ENCODE measurements around the gene EPHA6. TPM values are rescaled to one million over a fixed set of nuclear protein-coding genes. Genes with fewer than 3 reads are reported as not detected.

The EPHA6 gene
- total and polyA plus RNA-seq, 10 of the 15 experiments (the other 5 are each of a cell fraction or from before 2014, with no cell fraction given), result not detected

GRCh38 chr3:97764407-97765238 lies 950.2 kb downstream of the EPHA6 start, which contains the start of gene ARL6 (continued):
- peak; percentile 64; the same call in 1 of the 2 replicates for TF ChIP-seq ZNF687 (IDR thresholded peaks at IDR 0.05)
- no peak for TF ChIP-seq ZNF274 (IDR thresholded peaks at IDR 0.05; ENCODE audit: insufficient read depth, insufficient read length)
- 0 out of 3 replicates have a peak, but pooled peaks have one; percentile 25 for TF ChIP-seq POU2F2 (IDR thresholded peaks at IDR 0.05; ENCODE audit: borderline replicate concordance, low read depth, low read length)
- TF ChIP-seq CBFB (IDR thresholded peaks at IDR 0.05; ENCODE audit: low read depth), result 0 out of 2 replicates have a peak, but pooled peaks have one; percentile 10
- peak; percentile 66; the same call in 1 of the 2 replicates for TF ChIP-seq CREB1 (IDR thresholded peaks at IDR 0.05; ENCODE audit: low read depth)
- TF ChIP-seq ATF2 (IDR thresholded peaks at IDR 0.05; ENCODE audit: low read length), result no peak
- TF ChIP-seq FOXK2 (IDR thresholded peaks at IDR 0.05), result no peak
- TF ChIP-seq LARP7 (IDR thresholded peaks at IDR 0.05), result no peak
- peak; percentile 97 for TF ChIP-seq BMI1 (IDR thresholded peaks at IDR 0.05; ENCODE audit: borderline replicate concordance)
- TF ChIP-seq ZBTB11 (CRISPR knock-in tag; IDR thresholded peaks at IDR 0.05), result no peak
- TF ChIP-seq JUND (IDR thresholded peaks at IDR 0.05; ENCODE audit: low read depth, low read length), result no peak
- no peak for TF ChIP-seq TBL1XR1 (IDR thresholded peaks at IDR 0.05; ENCODE audit: low read depth, low read length)
- TF ChIP-seq NFYA (IDR thresholded peaks at IDR 0.05; ENCODE audit: borderline replicate concordance, low read depth, low read length), result no peak
- no peak for TF ChIP-seq MEF2A (IDR thresholded peaks at IDR 0.05; ENCODE audit: insufficient read depth, low read depth, low read length)
- 0 out of 6 replicates have a peak, but pooled peaks of 1 of the 3 experiments have one; percentile 3 for TF ChIP-seq CTCF (IDR thresholded peaks at IDR 0.05 in 2 of 3, conservative IDR thresholded peaks at IDR 0.05 in 1 of 3; ENCODE audit: control insufficient read depth in 2 of 3, extremely low read depth in 1 of 3, insufficient read depth in 1 of 3, low read depth in 3 of 3, low read length in 3 of 3)
- TF ChIP-seq YY1 (IDR thresholded peaks at IDR 0.05; ENCODE audit: low read depth, low read length), result peak; percentile 66; the same call in 1 of the 2 replicates
- TF ChIP-seq MTA2 (IDR thresholded peaks at IDR 0.05; ENCODE audit: low read depth), result no peak
- peak; percentile 90; the same call in 1 of the 2 replicates for TF ChIP-seq ASH2L (IDR thresholded peaks at IDR 0.05; ENCODE audit: borderline replicate concordance, low read depth)

Data from GM12878 (cell line).